ENCODE data around the gene CCDC68.

CCDC68 gene

DNA sequence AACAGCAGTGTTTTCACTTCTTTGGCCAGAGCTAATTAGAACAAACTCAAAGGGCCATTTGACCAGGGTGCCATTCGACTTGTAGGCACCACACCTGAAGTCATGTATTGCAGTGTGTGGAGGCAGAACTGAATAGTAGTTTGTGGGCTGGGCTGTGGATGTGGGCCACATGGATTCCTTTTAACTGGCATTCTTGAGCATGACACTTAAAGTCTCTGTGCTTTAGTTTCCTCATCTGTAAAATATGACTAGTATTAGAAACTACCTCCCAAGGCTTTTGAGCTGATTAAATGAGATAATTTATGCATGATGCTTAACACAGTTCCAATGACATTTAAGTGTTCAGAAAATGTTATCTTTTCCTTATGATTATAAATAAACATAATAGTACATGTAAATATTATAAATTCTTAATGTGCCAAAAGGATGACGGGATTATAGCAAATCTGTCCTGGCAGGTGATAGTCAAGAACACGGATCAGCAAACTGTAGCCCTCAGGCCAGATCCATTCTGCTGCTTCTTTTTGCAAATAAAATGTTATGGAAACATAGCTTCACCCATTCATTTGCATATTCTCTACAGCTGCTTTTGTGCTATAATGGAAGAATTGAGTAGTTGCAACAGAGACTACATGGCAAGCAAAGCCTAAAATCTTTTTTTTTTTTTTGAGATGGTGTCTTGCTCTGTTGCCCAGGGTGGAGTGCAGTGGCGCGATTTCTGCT, 36.3 kb upstream of the CCDC68 start:
- TF ChIP-seq, protein P1, sequence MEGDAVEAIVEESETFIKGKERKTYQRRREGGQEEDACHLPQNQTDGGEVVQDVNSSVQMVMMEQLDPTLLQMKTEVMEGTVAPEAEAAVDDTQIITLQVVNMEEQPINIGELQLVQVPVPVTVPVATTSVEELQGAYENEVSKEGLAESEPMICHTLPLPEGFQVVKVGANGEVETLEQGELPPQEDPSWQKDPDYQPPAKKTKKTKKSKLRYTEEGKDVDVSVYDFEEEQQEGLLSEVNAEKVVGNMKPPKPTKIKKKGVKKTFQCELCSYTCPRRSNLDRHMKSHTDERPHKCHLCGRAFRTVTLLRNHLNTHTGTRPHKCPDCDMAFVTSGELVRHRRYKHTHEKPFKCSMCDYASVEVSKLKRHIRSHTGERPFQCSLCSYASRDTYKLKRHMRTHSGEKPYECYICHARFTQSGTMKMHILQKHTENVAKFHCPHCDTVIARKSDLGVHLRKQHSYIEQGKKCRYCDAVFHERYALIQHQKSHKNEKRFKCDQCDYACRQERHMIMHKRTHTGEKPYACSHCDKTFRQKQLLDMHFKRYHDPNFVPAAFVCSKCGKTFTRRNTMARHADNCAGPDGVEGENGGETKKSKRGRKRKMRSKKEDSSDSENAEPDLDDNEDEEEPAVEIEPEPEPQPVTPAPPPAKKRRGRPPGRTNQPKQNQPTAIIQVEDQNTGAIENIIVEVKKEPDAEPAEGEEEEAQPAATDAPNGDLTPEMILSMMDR (conservative IDR thresholded peaks at IDR 0.05), result no peak
- no peak overlapping the region for H3K27ac ChIP-seq

- TF ChIP-seq, protein P1 (conservative IDR thresholded peaks at IDR 0.05), result no peak
- no peak overlapping the region for H3K27ac ChIP-seq
These were observed 32.7 kb upstream of the CCDC68 start for GRCh38 chr18:54991981-54992380.

GRCh38 chr18:54984908-54985307, 25.6 kb upstream of the CCDC68 start:
- H3K27ac ChIP-seq, result no peak overlapping the region
- TF ChIP-seq, protein P1 (conservative IDR thresholded peaks at IDR 0.05), result no peak

- TF ChIP-seq, protein P1 (conservative IDR thresholded peaks at IDR 0.05), result no peak
- H3K27ac ChIP-seq, result no peak overlapping the region
These were observed 24.5 kb upstream of the CCDC68 start for GRCh38 chr18:54983791-54984190.

DNA sequence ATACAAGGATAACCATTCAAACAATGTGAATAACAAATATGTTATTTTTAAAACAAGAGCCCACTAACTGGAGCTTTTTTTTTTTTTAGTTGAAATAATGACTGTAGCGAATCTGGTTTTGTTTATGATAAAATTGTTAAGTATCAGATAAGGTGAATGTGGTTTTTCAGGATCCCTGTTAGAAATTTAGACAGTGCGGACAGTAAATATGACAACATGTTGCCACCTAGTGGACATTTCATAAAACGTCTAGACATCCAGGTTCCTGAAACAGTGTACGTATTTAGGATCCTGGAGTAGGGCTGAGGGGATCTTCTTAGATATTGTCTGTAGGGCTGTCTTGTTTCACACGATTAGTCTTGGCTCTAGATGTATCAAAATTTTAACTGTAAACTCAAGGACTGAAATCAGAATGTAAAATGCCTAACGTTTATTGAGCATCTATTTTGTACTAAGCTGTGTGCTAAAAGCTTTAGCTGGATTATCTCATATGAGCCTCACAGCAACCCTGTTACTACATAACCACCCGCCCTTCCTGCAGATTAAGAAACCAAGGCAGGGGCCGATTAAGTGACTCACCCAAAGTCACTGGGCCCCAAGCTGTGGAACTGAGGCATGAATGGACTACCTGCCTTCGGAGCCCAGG, 23.9 kb upstream of the CCDC68 start:
- TF ChIP-seq, protein P1 (conservative IDR thresholded peaks at IDR 0.05), result peak; percentile 80

DNA sequence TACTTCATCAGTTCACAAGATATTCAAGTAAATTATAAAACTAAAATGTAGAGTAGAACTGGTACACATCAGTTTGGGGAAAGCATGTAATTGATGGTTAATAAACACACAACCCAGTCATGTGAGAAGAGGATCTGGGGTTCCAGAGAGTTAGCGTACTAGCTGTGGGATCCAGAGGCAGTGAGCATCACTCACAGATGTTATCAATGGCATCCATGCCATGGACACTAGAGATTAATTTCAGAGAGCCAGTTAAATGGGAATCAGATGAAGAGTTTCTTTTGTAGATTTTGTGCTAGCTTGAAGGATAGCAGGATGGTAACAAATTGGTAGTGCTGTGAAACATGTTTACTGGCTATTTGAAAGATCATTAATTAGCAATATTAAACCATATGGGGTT, 21.8 kb upstream of the CCDC68 start:
- TF ChIP-seq, protein P1 (conservative IDR thresholded peaks at IDR 0.05), result no peak
- no peak overlapping the region for H3K27ac ChIP-seq

More for the DNA sequence above, 23.9 kb upstream of the CCDC68 start:
- no peak overlapping the region for H3K27ac ChIP-seq

- TF ChIP-seq, protein P1 (conservative IDR thresholded peaks at IDR 0.05), result no peak
- no peak overlapping the region for H3K27ac ChIP-seq
These were observed 16.3 kb upstream of the CCDC68 start for GRCh38 chr18:54975598-54975997.

Measured in VCaP (cell line).